D721Med (cell line): ENCODE data around the gene IPO8.

Experiments used
- DNase-seq: peaks from one replicate; pipeline ENCODE4 v3.0.0; 2011; ENCODE audit warnings: low spot score; ENCODE audit not compliant: insufficient read length
- FAIRE-seq: peaks from 2 replicates; lab custom pipeline; 2011; peaks lifted over from hg19 to GRCh38; lab: Jason Lieb, UNC
- CTCF ChIP-seq: IDR thresholded peaks from 2 replicates; pipeline ENCODE4 v1.5.1; 2012; ENCODE audit warnings: mild to moderate bottlenecking, control low read depth; ENCODE audit not compliant: insufficient read depth; ENCODE audit errors: missing control alignments

Gene IPO8

GRCh38 chr12:30692470-30692869 is 3.2 kb downstream of the IPO8 start:
- TF ChIP-seq CTCF, result no peak
- FAIRE-seq, result no peak
- no peak for DNase-seq

GRCh38 chr12:30691122-30691879 is 4.4 kb downstream of the IPO8 start:
- FAIRE-seq, result no peak
- TF ChIP-seq CTCF, result no peak
- DNase-seq, result no peak

GRCh38 chr12:30687265-30687986 is 8.2 kb downstream of the IPO8 start:
- FAIRE-seq, result no peak
- DNase-seq, result no peak
- TF ChIP-seq CTCF, result no peak

GRCh38 chr12:30679241-30679640 is 16.4 kb downstream of the IPO8 start:
- no peak for TF ChIP-seq CTCF
- FAIRE-seq (no peak), DNase-seq (no peak)

- DNase-seq, result no peak
- no peak for TF ChIP-seq CTCF
- FAIRE-seq, result no peak
Measured at GRCh38 chr12:30678221-30678620, 17.4 kb downstream of the IPO8 start.

- DNase-seq (no peak), FAIRE-seq (no peak)
- no peak for TF ChIP-seq CTCF
Measured at GRCh38 chr12:30661210-30661609, 34.5 kb downstream of the IPO8 start.
